Gastrocnemius medialis (tissue), 4 donors: ENCODE measurements around the gene DOCK3. TPM values are rescaled to one million over a fixed set of nuclear protein-coding genes. Genes with fewer than 3 reads are reported as not detected.

ENCODE experiments used
- ATAC-seq, 2 donors: fragments of 150-250 bp; one replicate each; pipeline ENCODE4 v1.9.1; 2016
- DNase-seq, 2 donors: peaks; one replicate each; pipeline ENCODE4 v3.0.0-alpha.2; 2019
- H3K27ac ChIP-seq, 4 donors: fragments of 200-600 bp; sonication (generic); 1 replicate in 1 of 4; 2 replicates in 3 of 4; pipeline ENCODE4 v1.5.1; 2016 to 2018; ENCODE audit warnings: mild to moderate bottlenecking in 2 of 4, moderate library complexity in 1 of 4
- H3K27me3 ChIP-seq, 3 donors: fragments of 200-600 bp; sonication (generic) in 2 of 3; 1 replicate in 1 of 3; 2 replicates in 2 of 3; pipeline versions ENCODE4 v1.5.1 to v1.6.0; 2016 to 2019; ENCODE audit warnings: mild to moderate bottlenecking in 1 of 3, moderate library complexity in 1 of 3
- H3K36me3 ChIP-seq, 2 donors: fragments of 200-600 bp; sonication (generic) in 1 of 2; one replicate each; pipeline ENCODE4 v1.5.1; 2017 to 2018
- H3K4me1 ChIP-seq, 2 donors: fragments of 200-600 bp; sonication (generic) in 1 of 2; one replicate each; pipeline ENCODE4 v1.5.1; 2016 to 2017; ENCODE audit warnings: mild to moderate bottlenecking in 2 of 2
- H3K4me3 ChIP-seq, 4 donors: fragments of 200-600 bp; sonication (generic) in 3 of 4; 1 replicate in 1 of 4; 2 replicates in 3 of 4; pipeline ENCODE4 v1.5.1; 2016 to 2019; ENCODE audit warnings: mild to moderate bottlenecking in 2 of 4
- H3K9me3 ChIP-seq, 3 donors: fragments of 200-600 bp; sonication (generic) in 2 of 3; 1 replicate in 1 of 3; 2 replicates in 2 of 3; pipeline ENCODE4 v1.5.1; 2016 to 2019
- CTCF ChIP-seq, 5 experiments: fragments of 450-650 bp in 3 of 5; fragments of 200-600 bp in 2 of 5; sonication (generic) in 2 of 5; IDR thresholded peaks in 4 of 5; conservative IDR thresholded peaks in 1 of 5; 1 replicate in 4 of 5; 2 replicates in 1 of 5; pipeline ENCODE4 v1.5.1; 2016 to 2019; ENCODE audit warnings: antibody characterized with exemption in 5 of 5, mild to moderate bottlenecking in 3 of 5, moderate library complexity in 3 of 5
- POLR2A ChIP-seq, 2 donors: fragments of 450-650 bp; IDR thresholded peaks; one replicate each; pipeline ENCODE4 v1.6.1; 2017; ENCODE audit warnings: antibody characterized with exemption in 2 of 2, mild to moderate bottlenecking in 2 of 2, moderate library complexity in 2 of 2
- in situ Hi-C, 4 donors: fragments of 200-750 bp; cut with MboI; loops; one replicate each; pipeline versions ENCODE4 v1.15.0 to v1.8.0; 2017; ENCODE audit warnings: low sequenced_read_pairs in 4 of 4
- intact Hi-C: fragments of 100-400 bp; cut with DNase I; formaldehyde crosslinking; loops from one replicate; pipeline ENCODE4 v1.15.1; 2023; ENCODE audit warnings: low total_unique reads
- total RNA-seq, 4 donors: library from RNA; depleted of rRNA; stranded (reverse); fragments of >200 nt; gene quantifications; one replicate each; pipeline versions ENCODE4 v1.1.0 to v1.2.3, GENCODE V29; 2016

Gene DOCK3
- total RNA-seq, 4 donors from 2014 or later, result 0.61 to 3.1 (median 0.73) TPM

- no peaks in the 10 kb centered on the region for H3K27me3 ChIP-seq
- in situ Hi-C loops (no loop called here), intact Hi-C loops (no loop called here)
- peaks cover 0 to 8% of the 10 kb centered on the region in 2 donors for H3K4me1 ChIP-seq
- no peak overlapping the region for H3K4me3 ChIP-seq
- DNase-seq, result no peak
- no peaks in the 10 kb centered on the region for H3K9me3 ChIP-seq
- no peak for ATAC-seq
- H3K27ac ChIP-seq, result no peak overlapping the region
- no peak for TF ChIP-seq CTCF (IDR thresholded peaks at IDR 0.05 in 4 of 5, conservative IDR thresholded peaks at IDR 0.05 in 1 of 5)
- no peak for TF ChIP-seq POLR2A (IDR thresholded peaks at IDR 0.05)
- no peaks in the 10 kb centered on the region for H3K36me3 ChIP-seq
Observed at GRCh38 chr3:50689558-50689957, 14.8 kb downstream of the DOCK3 start.

GRCh38 chr3:50695031-50695430 lies 20.3 kb downstream of the DOCK3 start:
- DNase-seq (no peak), ATAC-seq (no peak)
- TF ChIP-seq POLR2A (IDR thresholded peaks at IDR 0.05) (no peak), CTCF (IDR thresholded peaks at IDR 0.05 in 4 of 5, conservative IDR thresholded peaks at IDR 0.05 in 1 of 5) (no peak)
- in situ Hi-C loops (no loop called here), intact Hi-C loops (no loop called here)
- H3K27ac ChIP-seq, result no peak overlapping the region
- H3K36me3 ChIP-seq, result no peaks in the 10 kb centered on the region
- H3K4me1 ChIP-seq, result no peaks in the 10 kb centered on the region
- no peak overlapping the region for H3K4me3 ChIP-seq
- H3K9me3 ChIP-seq, result no peaks in the 10 kb centered on the region
- no peaks in the 10 kb centered on the region for H3K27me3 ChIP-seq

- Histone ChIP-seq H3K27me3 (no peaks in the 10 kb centered on the region), H3K36me3 (no peaks in the 10 kb centered on the region), H3K4me1 (no peaks in the 10 kb centered on the region), H3K9me3 (no peaks in the 10 kb centered on the region), H3K27ac (no peak overlapping the region), H3K4me3 (no peak overlapping the region)
- intact Hi-C loops, result no loop called here
- TF ChIP-seq CTCF (IDR thresholded peaks at IDR 0.05 in 4 of 5, conservative IDR thresholded peaks at IDR 0.05 in 1 of 5) (no peak), POLR2A (IDR thresholded peaks at IDR 0.05) (no peak)
- ATAC-seq (no peak), DNase-seq (no peak)
- in situ Hi-C loops, result no loop called here
Observed at GRCh38 chr3:50696276-50696675, 21.5 kb downstream of the DOCK3 start.

GRCh38 chr3:50698269-50698668 lies 23.5 kb downstream of the DOCK3 start:
- in situ Hi-C loops, result no loop called here
- no peaks in the 10 kb centered on the region for H3K27me3 ChIP-seq

More at GRCh38 chr3:50698269-50698668, 23.5 kb downstream of the DOCK3 start:
- intact Hi-C loops, result no loop called here
- no peaks in the 10 kb centered on the region for H3K9me3 ChIP-seq
- ATAC-seq (no peak), DNase-seq (no peak)
- H3K27ac ChIP-seq, result no peak overlapping the region
- no peaks in the 10 kb centered on the region for H3K36me3 ChIP-seq
- TF ChIP-seq POLR2A (IDR thresholded peaks at IDR 0.05), result no peak
- no peak for TF ChIP-seq CTCF (IDR thresholded peaks at IDR 0.05 in 4 of 5, conservative IDR thresholded peaks at IDR 0.05 in 1 of 5)
- no peak overlapping the region for H3K4me3 ChIP-seq
- H3K4me1 ChIP-seq, result no peaks in the 10 kb centered on the region
